ENCODE results near the gene NMUR1.

DNA sequence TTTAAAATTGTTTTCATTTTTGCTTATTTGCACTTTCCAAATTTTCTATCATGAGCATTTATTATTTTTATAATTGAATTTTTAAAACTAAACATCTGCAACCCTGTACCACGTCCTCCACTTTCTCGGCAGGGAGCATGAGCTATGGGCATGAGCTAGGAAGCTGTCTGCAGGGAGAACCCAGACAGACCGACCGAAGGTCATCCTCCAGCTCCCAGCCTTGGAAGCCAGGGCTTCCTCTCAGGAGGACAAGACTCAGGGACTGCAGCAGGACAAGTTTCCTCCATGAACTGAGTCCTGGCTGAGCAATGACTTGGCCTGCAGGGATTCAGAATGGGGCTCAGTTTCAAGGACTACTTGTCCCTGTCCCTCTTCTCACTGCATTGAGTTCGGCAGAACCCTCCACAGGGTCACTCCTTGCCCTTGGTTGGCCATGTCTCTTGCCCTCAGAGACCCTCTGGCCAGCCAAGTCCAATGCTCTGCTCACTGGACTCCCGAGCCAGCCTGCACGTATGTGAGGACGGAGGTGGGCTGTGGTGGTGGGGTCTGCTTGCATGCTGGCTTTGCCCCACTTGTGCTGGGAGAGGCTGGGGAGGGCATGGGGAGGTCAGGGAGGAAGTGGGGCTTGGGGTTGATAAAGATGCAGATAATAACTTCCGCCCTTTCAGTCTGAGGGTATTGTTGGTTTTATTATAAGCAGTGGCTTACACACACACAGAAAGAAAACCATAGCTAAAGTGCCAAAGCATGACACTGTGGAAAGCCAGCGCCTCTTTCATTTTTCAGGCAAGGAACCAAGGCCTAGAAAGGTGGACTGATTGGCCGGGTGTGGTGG lies 6.6 kb downstream of the NMUR1 start:
- TF ChIP-seq EZH2 (IDR thresholded peaks at IDR 0.05; ENCODE audit: borderline replicate concordance), result no peak
- TF ChIP-seq, protein P1, sequence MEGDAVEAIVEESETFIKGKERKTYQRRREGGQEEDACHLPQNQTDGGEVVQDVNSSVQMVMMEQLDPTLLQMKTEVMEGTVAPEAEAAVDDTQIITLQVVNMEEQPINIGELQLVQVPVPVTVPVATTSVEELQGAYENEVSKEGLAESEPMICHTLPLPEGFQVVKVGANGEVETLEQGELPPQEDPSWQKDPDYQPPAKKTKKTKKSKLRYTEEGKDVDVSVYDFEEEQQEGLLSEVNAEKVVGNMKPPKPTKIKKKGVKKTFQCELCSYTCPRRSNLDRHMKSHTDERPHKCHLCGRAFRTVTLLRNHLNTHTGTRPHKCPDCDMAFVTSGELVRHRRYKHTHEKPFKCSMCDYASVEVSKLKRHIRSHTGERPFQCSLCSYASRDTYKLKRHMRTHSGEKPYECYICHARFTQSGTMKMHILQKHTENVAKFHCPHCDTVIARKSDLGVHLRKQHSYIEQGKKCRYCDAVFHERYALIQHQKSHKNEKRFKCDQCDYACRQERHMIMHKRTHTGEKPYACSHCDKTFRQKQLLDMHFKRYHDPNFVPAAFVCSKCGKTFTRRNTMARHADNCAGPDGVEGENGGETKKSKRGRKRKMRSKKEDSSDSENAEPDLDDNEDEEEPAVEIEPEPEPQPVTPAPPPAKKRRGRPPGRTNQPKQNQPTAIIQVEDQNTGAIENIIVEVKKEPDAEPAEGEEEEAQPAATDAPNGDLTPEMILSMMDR (IDR thresholded peaks at IDR 0.05; ENCODE audit: poor library complexity), result no peak
